ENCODE data around the gene CIZ1. TPM values are rescaled to one million over a fixed set of nuclear protein-coding genes. Genes with fewer than 3 reads are reported as not detected.

The CIZ1 gene
- total RNA-seq, 1 experiment from 2014 or later, result 104 TPM

GRCh38 chr9:128219831-128220230 is 28.5 kb upstream of the CIZ1 start:
- Histone ChIP-seq H2AFZ (ENCODE audit: low read length) (no peak overlapping the region), H3K79me2 (ENCODE audit: insufficient read depth, low read length) (no peaks in the 10 kb centered on the region), H2BK120ac (ENCODE audit: low read depth, low read length, poor library complexity, severe bottlenecking) (no peak overlapping the region), H2BK15ac (ENCODE audit: low read depth, low read length) (no peak overlapping the region), H4K5ac (ENCODE audit: insufficient read length, low read depth, low read length) (no peak overlapping the region), H3K23ac (ENCODE audit: insufficient read length, low read depth, low read length) (no peak overlapping the region), H3K4me2 (ENCODE audit: insufficient read depth, insufficient read length, low read length) (no peak overlapping the region), H2AK5ac (ENCODE audit: insufficient read length, low read length) (no peak overlapping the region), H3K18ac (ENCODE audit: insufficient read length, low read depth, low read length) (no peak overlapping the region), H3K4ac (ENCODE audit: low read depth, low read length) (no peak overlapping the region), H2BK20ac (ENCODE audit: low read depth, low read length, poor library complexity, severe bottlenecking) (no peak overlapping the region), H4K20me1 (ENCODE audit: control insufficient read depth, insufficient read depth, insufficient read length) (peaks cover 4% of the 10 kb centered on the region), H3K27ac (ENCODE audit: insufficient read length, low read depth, low read length) (no peak overlapping the region), H3K56ac (ENCODE audit: insufficient read length, low read depth, low read length) (no peak overlapping the region), H3K9ac (ENCODE audit: extremely low read depth, insufficient read length, low read length) (no peak overlapping the region), H3K4me1 (ENCODE audit: insufficient read depth, low read length) (no peaks in the 10 kb centered on the region), H3K79me1 (ENCODE audit: insufficient read depth, low read depth, low read length, poor library complexity, severe bottlenecking) (no peaks in the 10 kb centered on the region), H3K27me3 (ENCODE audit: insufficient read depth, low read length) (no peaks in the 10 kb centered on the region), H3K23me2 (ENCODE audit: insufficient read length, low read depth, low read length, poor library complexity, severe bottlenecking) (peaks cover 3% of the 10 kb centered on the region), H4K91ac (ENCODE audit: insufficient read length, low read depth, low read length) (no peak overlapping the region), H2BK5ac (ENCODE audit: insufficient read length, low read length) (no peak overlapping the region), H4K8ac (replicated peaks; ENCODE audit: insufficient read length, low read depth, low read length) (no peak overlapping the region), H3T11ph (ENCODE audit: low read length) (no peak overlapping the region), H3K9me3 (ENCODE audit: control insufficient read depth, low read depth, low read length) (no peaks in the 10 kb centered on the region), H3K14ac (ENCODE audit: insufficient read depth, low read length) (no peak overlapping the region), H2BK12ac (ENCODE audit: insufficient read length, low read depth, low read length) (no peak overlapping the region)
- H3K36me3 Mint-ChIP-seq (ENCODE audit: insufficient read depth in 1 of 3, low read depth in 3 of 3), result peaks cover 11 to 37% (median 34%) of the 10 kb centered on the region in 3 experiments
- no peaks in the 10 kb centered on the region for H3K9me3 Mint-ChIP-seq
- DNase-seq, result no peak
- WGBS (ENCODE audit: extremely low coverage, insufficient read length, low lambda C conversion rate), result no CpG with 5 or more reads among the region's 9 CpGs
- H3K4me1 Mint-ChIP-seq, result peaks cover 12 to 14% of the 10 kb centered on the region in 2 experiments
- no peak for TF ChIP-seq CTCF (conservative IDR thresholded peaks at IDR 0.05)
- no peak overlapping the region for H3K27ac Mint-ChIP-seq
- no peak overlapping the region for H3K4me3 Mint-ChIP-seq
- H3K27me3 Mint-ChIP-seq (ENCODE audit: low read depth), result no peaks in the 10 kb centered on the region; the same call in 1 of the 2 replicates

Measured in H9 (cell line).